ENCODE measurements around the gene TEX48. TPM values are rescaled to one million over a fixed set of nuclear protein-coding genes. Genes with fewer than 3 reads are reported as not detected.

TEX48 gene
- total RNA-seq, 1 experiment from 2014 or later: not detected

GRCh38 chr9:114693248-114693855 is 11.4 kb upstream of the TEX48 start:
- TF ChIP-seq GABPB1 (CRISPR knock-in tag; IDR thresholded peaks at IDR 0.05): no peak
- TF ChIP-seq NR1H2 (CRISPR knock-in tag; IDR thresholded peaks at IDR 0.05): no peak
- no peak for TF ChIP-seq ATF6 (CRISPR knock-in tag; IDR thresholded peaks at IDR 0.05)
- TF ChIP-seq, protein P1, sequence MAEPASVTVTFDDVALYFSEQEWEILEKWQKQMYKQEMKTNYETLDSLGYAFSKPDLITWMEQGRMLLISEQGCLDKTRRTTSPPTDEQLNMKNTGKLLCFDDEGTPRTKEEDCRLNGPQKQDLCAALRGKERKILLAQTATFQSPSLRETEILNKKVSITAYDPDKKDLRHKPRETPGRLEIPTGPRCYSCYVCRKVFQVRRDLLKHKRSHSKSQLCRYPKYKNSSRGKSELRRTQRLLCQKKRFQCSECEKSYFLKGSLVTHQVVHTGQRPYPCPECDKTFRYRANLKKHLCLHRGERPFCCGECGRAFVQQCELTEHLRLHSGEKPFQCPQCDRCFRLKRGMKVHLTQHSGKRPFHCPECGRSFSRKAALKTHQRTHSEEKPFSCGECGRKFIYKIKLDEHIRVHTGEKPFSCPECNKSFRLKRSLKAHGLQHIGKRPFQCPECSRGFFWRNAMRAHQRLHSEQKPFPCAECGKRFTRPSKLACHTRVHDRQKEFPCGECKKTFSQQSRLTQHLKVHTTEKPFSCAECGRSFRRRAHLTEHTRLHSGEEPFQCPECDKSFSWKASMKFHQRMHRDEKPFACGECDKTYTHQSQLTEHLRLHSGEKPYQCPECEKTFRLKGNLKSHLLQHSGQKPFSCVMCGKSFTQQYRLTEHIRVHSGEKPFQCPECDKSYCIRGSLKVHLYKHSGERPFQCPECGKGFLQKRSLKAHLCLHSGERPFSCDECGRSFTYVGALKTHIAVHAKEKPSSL (CRISPR knock-in tag; conservative IDR thresholded peaks at IDR 0.05): no peak
- TF ChIP-seq JUN (CRISPR knock-in tag; IDR thresholded peaks at IDR 0.05): no peak
- ChIA-PET CTCF (interaction anchor here (0.9 to 1.1 kb wide), 2 partner anchors 11 to 221 kb away, joined by 3 to 4 read pairs; partner anchors contain the start of gene TEX48), POLR2A (no interaction called here)
- 0 out of 2 replicates have a peak, but pooled peaks cover 6% of the 10 kb centered on the region for H3K4me1 Mint-ChIP-seq
- no peak overlapping the region for H3K4me3 Mint-ChIP-seq
- H3K27me3 Mint-ChIP-seq (ENCODE audit: low read depth): peaks cover 43% of the 10 kb centered on the region
- H3K27ac Mint-ChIP-seq: no peak overlapping the region
- DNase-seq (ENCODE audit: low spot score) (no peak), ATAC-seq (no peak)
- no peaks in the 10 kb centered on the region for H3K9me3 Mint-ChIP-seq
- H3K36me3 Mint-ChIP-seq: no peaks in the 10 kb centered on the region

DNA sequence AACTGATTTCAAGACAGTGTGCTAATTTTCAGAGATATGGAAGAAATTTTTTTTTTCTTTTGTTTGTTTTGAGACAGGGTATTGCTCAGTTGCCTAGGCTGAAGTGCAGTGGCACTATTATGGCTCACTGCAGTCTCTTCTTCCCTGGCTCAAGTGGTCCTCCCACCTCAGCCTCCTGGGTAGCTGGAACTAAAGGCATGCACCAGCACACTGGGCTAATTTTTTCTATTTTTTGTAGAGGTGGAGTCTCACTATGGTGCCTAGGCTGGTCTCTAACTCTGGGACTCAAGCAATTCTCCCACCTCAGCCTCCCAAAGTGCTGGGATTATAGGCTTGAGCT is 9.9 kb upstream of the TEX48 start:
- CTCF ChIA-PET: interaction anchor here (0.6 kb wide), 1 partner anchor 206 kb away, joined by 3 read pairs; no protein-coding TSS in a partner anchor
- no peak overlapping the region for H3K27ac Mint-ChIP-seq
- DNase-seq (ENCODE audit: low spot score) (no peak), ATAC-seq (no peak)
- POLR2A ChIA-PET: no interaction called here
- H3K4me1 Mint-ChIP-seq: 0 out of 2 replicates have a peak, but pooled peaks cover 6% of the 10 kb centered on the region
- peaks cover 36% of the 10 kb centered on the region for H3K27me3 Mint-ChIP-seq (ENCODE audit: low read depth)
- H3K4me3 Mint-ChIP-seq: no peak overlapping the region
- TF ChIP-seq, protein P2, sequence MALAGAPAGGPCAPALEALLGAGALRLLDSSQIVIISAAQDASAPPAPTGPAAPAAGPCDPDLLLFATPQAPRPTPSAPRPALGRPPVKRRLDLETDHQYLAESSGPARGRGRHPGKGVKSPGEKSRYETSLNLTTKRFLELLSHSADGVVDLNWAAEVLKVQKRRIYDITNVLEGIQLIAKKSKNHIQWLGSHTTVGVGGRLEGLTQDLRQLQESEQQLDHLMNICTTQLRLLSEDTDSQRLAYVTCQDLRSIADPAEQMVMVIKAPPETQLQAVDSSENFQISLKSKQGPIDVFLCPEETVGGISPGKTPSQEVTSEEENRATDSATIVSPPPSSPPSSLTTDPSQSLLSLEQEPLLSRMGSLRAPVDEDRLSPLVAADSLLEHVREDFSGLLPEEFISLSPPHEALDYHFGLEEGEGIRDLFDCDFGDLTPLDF (CRISPR knock-in tag; IDR thresholded peaks at IDR 0.05): no peak
- no peak for TF ChIP-seq ESRRA (CRISPR knock-in tag; IDR thresholded peaks at IDR 0.05; ENCODE audit: borderline replicate concordance)
- no peak for TF ChIP-seq ATF3 (CRISPR knock-in tag; conservative IDR thresholded peaks at IDR 0.05)
- TF ChIP-seq JUN (CRISPR knock-in tag; IDR thresholded peaks at IDR 0.05): no peak
- TF ChIP-seq MXD4 (CRISPR knock-in tag; IDR thresholded peaks at IDR 0.05; ENCODE audit: borderline replicate concordance): no peak
- TF ChIP-seq FOXK1 (CRISPR knock-in tag; IDR thresholded peaks at IDR 0.05): no peak
- no peak for TF ChIP-seq ZSCAN18 (CRISPR knock-in tag; IDR thresholded peaks at IDR 0.05)
- no peak for TF ChIP-seq CREM (CRISPR knock-in tag; IDR thresholded peaks at IDR 0.05)
- no peaks in the 10 kb centered on the region for H3K9me3 Mint-ChIP-seq
- no peaks in the 10 kb centered on the region for H3K36me3 Mint-ChIP-seq

DNA sequence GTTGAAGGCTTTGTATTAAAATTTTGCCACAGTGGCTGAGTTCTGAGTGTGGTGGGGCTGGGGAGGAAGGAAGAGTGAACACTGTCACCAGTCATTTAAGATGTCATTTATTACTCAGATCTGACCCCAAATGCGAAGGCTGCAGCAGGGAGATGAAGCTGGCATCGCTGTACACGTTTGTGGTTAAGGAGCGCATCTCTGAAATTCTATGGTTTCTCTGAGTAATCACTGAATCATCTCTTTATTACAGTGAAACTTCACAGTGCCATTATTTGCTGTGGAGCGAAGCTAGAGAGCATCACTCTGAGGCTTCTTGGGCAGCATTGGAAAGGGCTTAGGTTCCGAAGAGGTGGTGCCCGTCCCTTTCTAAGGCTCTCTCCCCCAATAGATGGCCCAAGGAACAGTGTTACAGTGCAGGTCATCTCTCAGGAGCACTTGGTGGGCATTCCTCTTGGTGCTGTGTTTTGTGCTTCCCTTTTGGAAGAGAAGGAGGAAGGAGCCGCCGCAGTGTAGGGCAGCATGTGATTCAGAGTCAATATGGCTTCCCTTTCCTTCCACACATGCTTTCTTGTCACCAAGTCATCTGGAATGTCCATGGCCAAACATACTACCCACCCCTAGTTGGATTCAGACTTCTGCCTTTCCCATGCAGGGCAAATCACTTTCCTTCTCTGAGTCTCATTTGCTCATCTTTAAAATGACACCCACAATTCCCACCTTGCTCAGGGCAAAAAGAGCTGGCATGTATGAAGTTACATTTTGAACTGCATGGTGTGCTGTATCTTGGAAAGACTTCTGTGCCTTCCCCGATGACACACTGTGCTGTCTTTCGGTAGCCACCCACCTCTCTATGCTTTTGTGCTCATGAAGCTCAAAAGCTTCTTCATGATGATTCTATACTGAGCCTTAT is 9.3 kb upstream of the TEX48 start:
- TF ChIP-seq SP1 (CRISPR knock-in tag; conservative IDR thresholded peaks at IDR 0.05) (no peak), E2F5 (CRISPR knock-in tag; IDR thresholded peaks at IDR 0.05) (no peak), ZNF671 (CRISPR knock-in tag; IDR thresholded peaks at IDR 0.05) (no peak), AFF4 (CRISPR knock-in tag; IDR thresholded peaks at IDR 0.05; ENCODE audit: borderline replicate concordance) (no peak)
- CTCF ChIA-PET: interaction anchor here (0.6 to 1.8 kb wide), 3 partner anchors 10 to 216 kb away, joined by 3 to 6 read pairs (median 4); no protein-coding TSS in a partner anchor
- Mint-ChIP-seq H3K4me1 (0 out of 2 replicates have a peak, but pooled peaks cover 6% of the 10 kb centered on the region), H3K9me3 (no peaks in the 10 kb centered on the region), H3K27me3 (ENCODE audit: low read depth) (peaks cover 36% of the 10 kb centered on the region), H3K36me3 (no peaks in the 10 kb centered on the region), H3K27ac (no peak overlapping the region), H3K4me3 (no peak overlapping the region)
- POLR2A ChIA-PET: no interaction called here
- no peak for ATAC-seq
- no peak for DNase-seq (ENCODE audit: low spot score)
